SK-N-SH (cell line): ENCODE data around the gene LIME1. TPM values are rescaled to one million over a fixed set of nuclear protein-coding genes. Genes with fewer than 3 reads are reported as not detected.
"Not testable (repeated sequence)": the region's sequence is repeated elsewhere in the genome, so short reads cannot be mapped to it uniquely, and the experiment has no call there.

Experiments
- CTCF ChIA-PET: fragments of 300-600, 350-600 bp; formaldehyde crosslinking; extraction: SDS; loops from one replicate; lab custom pipeline; 2021; lab: Yijun Ruan, JAX
- POLR2A ChIA-PET: fragments of 350-600 bp; sonication (Branson Sonifier 250); formaldehyde crosslinking; extraction: SDS; loops from one replicate; lab custom pipeline; 2020; ENCODE audit warnings: antibody characterized with exemption, inconsistent platforms; lab: Yijun Ruan, JAX
- DNase-seq: peaks from one replicate; pipeline ENCODE4 v3.0.0; 2012
- H2AFZ ChIP-seq: fragments of 200-600 bp; sonication (generic); 2 replicates; pipeline ENCODE4 v1.8.1; 2016; ENCODE audit warnings: antibody characterized with exemption, mild to moderate bottlenecking, low read depth
- H3F3A ChIP-seq: fragments of 200-600 bp; sonication (generic); replicated peaks from 2 replicates; pipeline ENCODE3; 2016; ENCODE audit warnings: antibody characterized with exemption, mild to moderate bottlenecking; ENCODE audit not compliant: insufficient read depth
- H3K27ac ChIP-seq, 2 experiments: fragments of 200-500 bp in 1 of 2; fragments of 200-600 bp in 1 of 2; sonication (Bioruptor generic) in 1 of 2; sonication (generic), shearing (Covaris generic) in 1 of 2; 2 replicates each; pipeline versions ENCODE4 v1.5.1 to v1.6.1; 2014 to 2016; ENCODE audit warnings: low read depth in 2 of 2, inconsistent platforms in 1 of 2, low read length in 1 of 2, mild to moderate bottlenecking in 1 of 2, mixed read lengths in 1 of 2
- H3K27me3 ChIP-seq: fragments of 200-600 bp; sonication (generic), shearing (Covaris generic); 2 replicates; pipeline ENCODE4 v1.6.1; 2016; ENCODE audit warnings: mixed run types; ENCODE audit not compliant: insufficient read depth
- H3K36me3 ChIP-seq, 2 experiments: fragments of 200-500 bp in 1 of 2; fragments of 200-600 bp in 1 of 2; sonication (Bioruptor generic) in 1 of 2; sonication (generic) in 1 of 2; replicated peaks in 1 of 2; 2 replicates each; pipeline versions ENCODE3 to v1.5.1; 2014 to 2016; ENCODE audit warnings: low read length in 1 of 2, mild to moderate bottlenecking in 1 of 2; ENCODE audit not compliant: insufficient read depth in 2 of 2, control insufficient read depth in 1 of 2
- H3K4me1 ChIP-seq, 2 experiments: fragments of 200-500 bp in 1 of 2; fragments of 200-600 bp in 1 of 2; sonication (Bioruptor generic) in 1 of 2; sonication (generic), shearing (Covaris generic) in 1 of 2; 2 replicates each; pipeline versions ENCODE4 v1.5.1 to v1.6.1; 2014 to 2016; ENCODE audit warnings: low read depth in 1 of 2, low read length in 1 of 2, mixed run types in 1 of 2; ENCODE audit not compliant: insufficient read depth in 2 of 2, control insufficient read depth in 1 of 2
- H3K4me2 ChIP-seq: fragments of 200-600 bp; sonication (generic), shearing (Covaris generic); 2 replicates; pipeline ENCODE4 v1.6.1; 2017; ENCODE audit warnings: mixed run types
- H3K4me3 ChIP-seq, 2 experiments: fragments of 200-500 bp in 1 of 2; fragments of 200-600 bp in 1 of 2; sonication (Bioruptor generic) in 1 of 2; sonication (generic), shearing (Covaris generic) in 1 of 2; 2 replicates each; pipeline versions ENCODE4 v1.5.1 to v1.8.1; 2014 to 2016; ENCODE audit warnings: low read depth in 2 of 2, inconsistent platforms in 1 of 2, low read length in 1 of 2, mild to moderate bottlenecking in 1 of 2, mixed read lengths in 1 of 2, moderate library complexity in 1 of 2
- H3K79me2 ChIP-seq: fragments of 200-600 bp; sonication (generic); 2 replicates; pipeline ENCODE4 v1.8.1; 2017; ENCODE audit warnings: mild to moderate bottlenecking; ENCODE audit not compliant: insufficient read depth
- H3K9ac ChIP-seq: fragments of 200-600 bp; sonication (generic); 2 replicates; pipeline ENCODE4 v1.6.1; 2017; ENCODE audit warnings: mixed run types
- H3K9me2 ChIP-seq: fragments of 200-600 bp; sonication (generic); 2 replicates; pipeline ENCODE4 v1.6.1; 2017; ENCODE audit warnings: mixed run types
- H3K9me3 ChIP-seq: fragments of 200-600 bp; sonication (generic); 2 replicates; pipeline ENCODE4 v1.6.1; 2017; ENCODE audit warnings: mixed run types, mild to moderate bottlenecking, moderate library complexity
- H4K20me1 ChIP-seq: fragments of 200-600 bp; sonication (generic); 2 replicates; pipeline ENCODE4 v1.6.1; 2017; ENCODE audit warnings: mild to moderate bottlenecking, mixed run types; ENCODE audit not compliant: insufficient read depth
- FOSL2 ChIP-seq: IDR thresholded peaks from 2 replicates; pipeline ENCODE4 v1.4.0; 2012; ENCODE audit warnings: low read depth, mild to moderate bottlenecking, moderate library complexity, borderline replicate concordance
- FOXJ3 ChIP-seq: sonication (generic); formaldehyde crosslinking; IDR thresholded peaks from 2 replicates; pipeline ENCODE4 v1.5.1; 2020; ENCODE audit warnings: mild to moderate bottlenecking, missing genetic modification reagents
- IRF3 ChIP-seq: fragments of 150-350 bp; IDR thresholded peaks from 2 replicates; pipeline ENCODE4 v1.6.1; 2016; ENCODE audit warnings: mild to moderate bottlenecking, low read depth, low read length
- MEF2A ChIP-seq: IDR thresholded peaks from 2 replicates; pipeline ENCODE4 v1.4.0; 2012; ENCODE audit warnings: low read depth, borderline replicate concordance
- MXI1 ChIP-seq: IDR thresholded peaks from 2 replicates; pipeline ENCODE4 v1.6.1; 2012; ENCODE audit warnings: mild to moderate bottlenecking, low read depth, low read length, improper control_type of control experiment
- REST ChIP-seq: IDR thresholded peaks from 2 replicates; pipeline ENCODE4 v1.6.1; 2012; ENCODE audit warnings: mild to moderate bottlenecking, low read depth, low read length, moderate library complexity
- TAF1 ChIP-seq: IDR thresholded peaks from 2 replicates; pipeline ENCODE4 v1.6.1; 2012; ENCODE audit warnings: low read depth, mild to moderate bottlenecking, low read length, moderate library complexity, borderline replicate concordance
- TEAD4 ChIP-seq: IDR thresholded peaks from 2 replicates; pipeline ENCODE4 v1.4.0; 2012; ENCODE audit warnings: mild to moderate bottlenecking, borderline replicate concordance; ENCODE audit not compliant: insufficient read depth
- WGBS: methylation state at CpG from one replicate; pipeline ENCODE4 v1.1.6; 2017; ENCODE audit warnings: low lambda C conversion rate; 5-methylcytosine and 5-hydroxymethylcytosine counted together
- polyA plus RNA-seq, 3 experiments: library from polyadenylated mRNA; depleted of rRNA; stranded (reverse); fragments of >200 nt; gene quantifications; 2 replicates each; pipeline ENCODE4 v1.2.3, GENCODE V29; 2012
- TF ChIP-seq, protein P1 (sequence below): IDR thresholded peaks from 2 replicates; pipeline ENCODE4 v1.4.0; 2012; ENCODE audit warnings: low read depth
- TF ChIP-seq, protein P2 (sequence below): IDR thresholded peaks from 2 replicates; pipeline ENCODE4; 2012
- TF ChIP-seq, protein P3 (sequence below): fragments of 200-600 bp; sonication (generic); IDR thresholded peaks from 2 replicates; pipeline ENCODE4 v1.6.1; 2017; ENCODE audit warnings: antibody characterized with exemption, mild to moderate bottlenecking, moderate library complexity

Gene LIME1
- polyA plus RNA-seq, 1 of the 3 experiments (the other 2 are of a cell fraction): 10.9 TPM

- no peak for DNase-seq
- WGBS: 95% methylated on average over 2 of the region's 2 CpGs
- Histone ChIP-seq H3K27me3 (no peaks in the 10 kb centered on the region), H3K27ac (no peak overlapping the region), H3K79me2 (peaks cover 89% of the 10 kb centered on the region), H3K4me1 (no peaks in the 10 kb centered on the region), H2AFZ (no peak overlapping the region), H3K9me3 (no peaks in the 10 kb centered on the region), H3K9me2 (no peaks in the 10 kb centered on the region), H3K9ac (no peak overlapping the region), H3K4me3 (no peak overlapping the region), H4K20me1 (no peaks in the 10 kb centered on the region), H3K4me2 (no peak overlapping the region), H3F3A (no peaks in the 10 kb centered on the region), H3K36me3 (peaks cover 15 to 70% of the 10 kb centered on the region in 2 experiments)
- TF ChIP-seq REST (no peak), TEAD4 (no peak), MXI1 (no peak), IRF3 (no peak), FOSL2 (no peak), FOXJ3 (CRISPR knock-in tag) (no peak), MEF2A (no peak), TAF1 (no peak)
- TF ChIP-seq, protein P1, sequence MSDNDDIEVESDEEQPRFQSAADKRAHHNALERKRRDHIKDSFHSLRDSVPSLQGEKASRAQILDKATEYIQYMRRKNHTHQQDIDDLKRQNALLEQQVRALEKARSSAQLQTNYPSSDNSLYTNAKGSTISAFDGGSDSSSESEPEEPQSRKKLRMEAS: no peak
- TF ChIP-seq, protein P2, sequence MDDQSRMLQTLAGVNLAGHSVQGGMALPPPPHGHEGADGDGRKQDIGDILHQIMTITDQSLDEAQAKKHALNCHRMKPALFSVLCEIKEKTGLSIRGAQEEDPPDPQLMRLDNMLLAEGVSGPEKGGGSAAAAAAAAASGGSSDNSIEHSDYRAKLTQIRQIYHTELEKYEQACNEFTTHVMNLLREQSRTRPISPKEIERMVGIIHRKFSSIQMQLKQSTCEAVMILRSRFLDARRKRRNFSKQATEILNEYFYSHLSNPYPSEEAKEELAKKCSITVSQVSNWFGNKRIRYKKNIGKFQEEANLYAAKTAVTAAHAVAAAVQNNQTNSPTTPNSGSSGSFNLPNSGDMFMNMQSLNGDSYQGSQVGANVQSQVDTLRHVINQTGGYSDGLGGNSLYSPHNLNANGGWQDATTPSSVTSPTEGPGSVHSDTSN: no peak
- TF ChIP-seq, protein P3, sequence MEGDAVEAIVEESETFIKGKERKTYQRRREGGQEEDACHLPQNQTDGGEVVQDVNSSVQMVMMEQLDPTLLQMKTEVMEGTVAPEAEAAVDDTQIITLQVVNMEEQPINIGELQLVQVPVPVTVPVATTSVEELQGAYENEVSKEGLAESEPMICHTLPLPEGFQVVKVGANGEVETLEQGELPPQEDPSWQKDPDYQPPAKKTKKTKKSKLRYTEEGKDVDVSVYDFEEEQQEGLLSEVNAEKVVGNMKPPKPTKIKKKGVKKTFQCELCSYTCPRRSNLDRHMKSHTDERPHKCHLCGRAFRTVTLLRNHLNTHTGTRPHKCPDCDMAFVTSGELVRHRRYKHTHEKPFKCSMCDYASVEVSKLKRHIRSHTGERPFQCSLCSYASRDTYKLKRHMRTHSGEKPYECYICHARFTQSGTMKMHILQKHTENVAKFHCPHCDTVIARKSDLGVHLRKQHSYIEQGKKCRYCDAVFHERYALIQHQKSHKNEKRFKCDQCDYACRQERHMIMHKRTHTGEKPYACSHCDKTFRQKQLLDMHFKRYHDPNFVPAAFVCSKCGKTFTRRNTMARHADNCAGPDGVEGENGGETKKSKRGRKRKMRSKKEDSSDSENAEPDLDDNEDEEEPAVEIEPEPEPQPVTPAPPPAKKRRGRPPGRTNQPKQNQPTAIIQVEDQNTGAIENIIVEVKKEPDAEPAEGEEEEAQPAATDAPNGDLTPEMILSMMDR: no peak
- ChIA-PET CTCF (interaction anchor here (1.0 kb wide), 1 partner anchor 57 kb away, joined by 3 read pairs; no protein-coding TSS in a partner anchor), POLR2A (interaction anchor here (1.0 kb wide), 1 partner anchor 11 kb away, joined by 3 read pairs; the partner anchor contains the start of genes ARFRP1 and ZGPAT)
These were observed 17.5 kb upstream of the LIME1 start for GRCh38 chr20:63718996-63719395.

GRCh38 chr20:63722967-63723622 lies 13.4 kb upstream of the LIME1 start:
- not testable (repeated sequence) for H3F3A ChIP-seq, H3K9me3 ChIP-seq, H3K27ac ChIP-seq, H3K9me2 ChIP-seq, DNase-seq, H3K27me3 ChIP-seq, H3K4me1 ChIP-seq, H2AFZ ChIP-seq, H3K9ac ChIP-seq, H3K4me2 ChIP-seq, H3K4me3 ChIP-seq, H4K20me1 ChIP-seq
- ChIA-PET POLR2A (interaction anchor here (1.1 kb wide), 2 partner anchors 15 kb away, joined by 3 to 4 read pairs; partner anchors contain the start of genes ARFRP1 and ZGPAT), CTCF (interaction anchor here (1.8 kb wide), 1 partner anchor 52 kb away, joined by 8 read pairs; no protein-coding TSS in a partner anchor)
- 95% methylated on average over 2 of the region's 2 CpGs for WGBS
- Histone ChIP-seq H3K79me2 (peaks cover 88% of the 10 kb centered on the region), H3K36me3 (peaks cover 14 to 58% of the 10 kb centered on the region in 2 experiments)

DNA sequence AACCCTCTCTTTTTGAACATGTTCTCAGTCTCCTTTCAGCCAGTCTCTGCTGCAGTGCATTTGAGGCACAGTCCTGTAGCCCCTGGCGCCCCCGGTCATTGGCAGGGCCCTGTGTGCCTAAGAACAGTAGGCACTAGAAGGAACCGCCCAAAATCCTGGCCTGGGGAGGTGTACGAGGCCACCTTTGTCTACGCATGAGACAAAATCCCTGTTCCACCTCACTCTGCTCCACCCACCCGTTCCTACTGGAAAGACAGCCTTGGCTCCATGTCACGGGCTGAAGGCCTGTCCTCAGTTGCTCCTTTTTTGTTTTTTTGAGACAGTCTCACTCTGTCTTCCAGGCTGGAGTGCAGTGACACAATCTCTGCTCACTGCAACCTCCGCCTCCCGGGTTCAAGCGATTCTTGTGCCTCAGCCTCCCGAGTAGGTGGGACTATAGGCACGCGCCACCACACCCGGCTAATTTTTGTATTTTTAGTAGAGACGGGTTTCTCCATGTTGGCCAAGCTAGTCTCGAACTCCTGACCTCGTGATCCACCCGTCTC lies 6.2 kb upstream of the LIME1 start:
- H3F3A ChIP-seq: peaks cover 16% of the 10 kb centered on the region
- H3K9me3 ChIP-seq, CTCF ChIA-PET, H4K20me1 ChIP-seq, H2AFZ ChIP-seq, H3K4me3 ChIP-seq, POLR2A ChIA-PET, H3K9ac ChIP-seq, H3K4me2 ChIP-seq, H3K4me1 ChIP-seq, H3K27ac ChIP-seq, H3K9me2 ChIP-seq, H3K27me3 ChIP-seq, DNase-seq: not testable (repeated sequence)
- H3K36me3 ChIP-seq: peaks cover 15 to 28% of the 10 kb centered on the region in 2 experiments
- 96% methylated on average over 18 of the region's 18 CpGs for WGBS
- peaks cover 63% of the 10 kb centered on the region for H3K79me2 ChIP-seq
